GM12872 (cell line): ENCODE measurements around the gene ANXA9.

Source experiments
- TF ChIP-seq, protein P1 (sequence below): IDR thresholded peaks from 3 replicates; pipeline ENCODE4 v1.5.1; 2011; ENCODE audit warnings: low read depth, mild to moderate bottlenecking, low read length, moderate library complexity; ENCODE audit not compliant: insufficient read depth

Gene ANXA9

DNA sequence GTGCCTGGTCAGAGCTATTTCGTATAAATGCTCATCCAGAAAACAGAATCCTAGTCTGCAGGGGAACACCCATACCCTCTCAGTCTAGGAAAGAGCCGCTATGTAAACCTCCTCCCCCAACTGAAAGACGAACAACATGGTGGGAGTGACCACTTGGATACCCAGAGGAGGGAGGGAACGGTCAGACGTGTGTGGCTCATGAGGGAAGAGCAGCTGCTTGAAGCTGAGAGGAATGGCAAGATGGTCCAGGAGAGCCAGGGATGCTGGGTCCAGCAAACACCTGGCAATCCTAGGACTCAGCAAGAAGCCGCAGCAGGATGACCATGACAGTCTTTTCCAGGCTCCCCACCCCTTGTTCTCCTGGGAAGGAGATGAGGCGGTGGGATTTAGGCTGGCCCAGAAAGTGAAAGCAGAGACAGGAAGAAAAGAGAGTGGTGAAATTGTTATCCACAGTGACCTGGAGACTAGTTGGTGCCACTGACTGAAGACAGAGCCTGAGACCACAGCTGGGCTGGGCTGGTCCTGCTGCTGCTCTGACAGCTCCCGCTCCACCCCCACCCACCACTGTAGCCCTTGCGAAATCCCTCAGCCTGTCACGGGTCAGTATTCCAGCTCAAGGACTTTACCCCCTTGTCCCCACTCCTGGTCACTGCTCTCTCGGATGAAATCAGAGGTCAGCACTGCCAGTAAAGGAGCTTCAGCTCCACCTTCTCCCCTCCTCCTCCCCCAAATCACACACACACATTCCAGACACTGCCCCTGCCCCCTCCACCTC is 11.1 kb upstream of the ANXA9 start:
- TF ChIP-seq, protein P1, sequence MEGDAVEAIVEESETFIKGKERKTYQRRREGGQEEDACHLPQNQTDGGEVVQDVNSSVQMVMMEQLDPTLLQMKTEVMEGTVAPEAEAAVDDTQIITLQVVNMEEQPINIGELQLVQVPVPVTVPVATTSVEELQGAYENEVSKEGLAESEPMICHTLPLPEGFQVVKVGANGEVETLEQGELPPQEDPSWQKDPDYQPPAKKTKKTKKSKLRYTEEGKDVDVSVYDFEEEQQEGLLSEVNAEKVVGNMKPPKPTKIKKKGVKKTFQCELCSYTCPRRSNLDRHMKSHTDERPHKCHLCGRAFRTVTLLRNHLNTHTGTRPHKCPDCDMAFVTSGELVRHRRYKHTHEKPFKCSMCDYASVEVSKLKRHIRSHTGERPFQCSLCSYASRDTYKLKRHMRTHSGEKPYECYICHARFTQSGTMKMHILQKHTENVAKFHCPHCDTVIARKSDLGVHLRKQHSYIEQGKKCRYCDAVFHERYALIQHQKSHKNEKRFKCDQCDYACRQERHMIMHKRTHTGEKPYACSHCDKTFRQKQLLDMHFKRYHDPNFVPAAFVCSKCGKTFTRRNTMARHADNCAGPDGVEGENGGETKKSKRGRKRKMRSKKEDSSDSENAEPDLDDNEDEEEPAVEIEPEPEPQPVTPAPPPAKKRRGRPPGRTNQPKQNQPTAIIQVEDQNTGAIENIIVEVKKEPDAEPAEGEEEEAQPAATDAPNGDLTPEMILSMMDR: no peak

DNA sequence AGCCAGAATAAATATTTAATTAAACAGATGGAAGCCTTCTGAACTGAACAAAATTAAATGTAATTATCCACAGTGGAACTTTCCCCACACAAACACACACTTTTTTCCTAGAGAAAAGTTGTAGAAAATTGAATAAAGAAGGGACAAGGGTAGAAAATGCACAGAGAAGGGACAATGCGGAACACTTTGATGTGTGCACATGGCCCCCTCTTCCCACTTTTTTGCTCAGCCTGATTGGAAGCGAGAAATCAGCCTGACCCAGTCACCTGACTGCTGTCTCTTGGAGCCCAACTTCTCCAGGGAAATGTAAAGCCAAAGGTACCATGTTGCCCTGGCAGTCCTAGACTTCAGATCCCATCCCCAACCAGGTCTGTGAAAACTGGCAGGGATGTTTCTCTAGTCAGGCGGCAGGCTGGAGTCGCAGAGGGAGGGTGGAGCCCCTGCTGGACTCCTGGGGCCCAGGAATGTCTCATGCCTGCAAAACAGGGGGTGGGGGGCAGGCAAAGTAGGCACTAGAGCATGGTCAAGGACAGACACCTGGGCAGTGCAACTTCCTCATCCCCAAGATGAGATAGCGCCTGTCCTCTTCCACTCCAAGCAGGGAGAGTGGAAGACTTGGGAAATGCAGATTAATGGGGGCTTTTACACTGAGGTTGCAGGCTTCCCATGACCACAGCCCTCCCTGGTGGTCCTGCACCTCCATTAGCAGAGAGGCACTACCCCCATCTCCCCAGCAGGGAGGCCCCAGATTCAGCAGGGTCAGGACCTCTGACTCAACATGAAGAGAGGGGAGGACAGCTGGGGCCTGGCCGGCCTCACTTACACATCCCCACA is 10.3 kb upstream of the ANXA9 start:
- TF ChIP-seq, protein P1: peak; percentile 37; the same call in 1 of the 3 replicates

DNA sequence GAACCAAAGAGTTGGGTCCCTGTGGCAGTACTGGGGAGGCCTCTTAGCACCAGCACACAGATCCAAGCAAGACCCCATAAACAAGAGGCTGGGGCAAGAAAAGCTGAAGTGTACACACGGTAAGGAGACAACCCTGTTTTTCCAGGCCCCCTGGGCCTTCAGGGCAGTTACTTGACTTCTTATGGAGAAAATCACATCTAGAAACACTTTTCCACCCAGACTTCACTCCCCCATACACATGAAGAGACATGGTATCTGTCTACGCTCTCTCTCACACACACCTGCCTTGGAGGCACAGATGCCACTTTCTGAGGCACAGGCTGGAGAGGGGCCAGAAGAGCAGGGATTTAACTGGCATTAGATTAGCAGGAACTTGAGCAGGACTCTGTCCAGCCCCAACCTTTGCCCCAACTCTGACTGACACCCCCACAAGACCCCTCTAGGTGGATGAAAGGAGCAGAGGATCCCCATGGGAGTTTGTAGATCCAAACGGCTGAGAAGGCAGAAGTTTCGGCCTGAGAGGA is 9.6 kb upstream of the ANXA9 start:
- TF ChIP-seq, protein P1: no peak

DNA sequence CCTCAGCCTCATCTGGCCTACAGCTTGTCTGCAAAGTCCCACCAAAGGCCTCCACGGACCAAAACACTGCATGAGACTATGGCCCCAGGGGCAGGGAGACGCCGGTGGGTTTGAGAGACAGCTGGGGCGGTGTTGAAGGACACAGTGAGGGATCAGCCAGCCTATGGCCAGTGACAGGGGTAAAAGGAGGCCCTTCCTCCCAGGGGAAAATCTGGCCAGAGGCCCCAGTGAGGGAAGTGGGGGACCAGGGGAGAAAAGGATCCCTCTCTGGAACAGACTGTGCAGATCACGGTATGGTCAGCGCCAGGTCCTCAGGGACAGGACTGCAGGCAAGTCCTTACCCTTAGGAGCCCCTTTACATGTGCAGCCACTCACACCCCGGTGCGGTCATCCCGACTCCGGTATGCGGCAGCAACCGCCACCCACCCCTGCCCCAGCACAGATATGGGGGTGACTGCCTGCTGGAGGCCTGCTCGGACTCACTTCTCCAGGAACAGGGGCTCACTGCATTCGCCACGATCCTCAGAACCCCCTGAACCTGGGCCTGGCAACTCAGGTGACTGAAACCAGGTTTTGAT is 8.7 kb upstream of the ANXA9 start:
- TF ChIP-seq, protein P1: no peak

DNA sequence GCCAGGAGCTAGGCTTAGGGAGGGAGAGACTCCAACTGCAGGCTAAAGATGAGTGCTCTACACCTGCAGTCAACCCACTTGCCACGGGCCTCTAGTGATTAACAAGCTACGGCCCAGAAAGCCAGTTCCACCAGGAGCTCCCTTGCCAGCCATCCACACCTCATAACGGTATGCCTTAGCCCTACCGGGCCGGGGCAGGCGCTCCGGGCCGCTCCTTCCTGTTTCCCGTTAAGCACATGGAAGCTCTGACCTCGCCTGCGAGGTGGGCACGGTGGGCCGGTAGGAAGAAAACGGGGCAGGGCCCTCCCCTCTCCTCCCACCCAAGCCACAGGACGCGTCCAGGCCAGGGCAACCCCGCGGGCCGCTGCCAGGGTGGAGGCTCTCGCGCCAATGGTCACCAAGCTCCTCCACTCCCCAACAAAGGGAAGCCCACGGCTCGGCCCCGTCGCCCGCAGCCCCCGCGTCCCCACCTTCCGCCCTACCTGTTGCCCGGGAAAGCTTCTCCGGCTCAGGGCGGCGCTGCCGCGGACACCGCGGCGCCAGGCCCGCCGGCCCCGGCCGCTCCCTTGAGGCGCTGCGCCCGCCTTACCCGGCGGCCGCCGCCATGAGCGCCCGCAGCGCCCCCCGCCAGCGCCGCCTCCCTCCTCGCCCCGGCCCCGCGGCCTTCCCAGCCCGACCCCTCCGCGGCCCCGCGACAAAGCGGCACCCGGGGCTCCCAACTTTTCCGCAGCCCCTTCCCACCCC is 8.1 kb upstream of the ANXA9 start:
- TF ChIP-seq, protein P1: no peak

DNA sequence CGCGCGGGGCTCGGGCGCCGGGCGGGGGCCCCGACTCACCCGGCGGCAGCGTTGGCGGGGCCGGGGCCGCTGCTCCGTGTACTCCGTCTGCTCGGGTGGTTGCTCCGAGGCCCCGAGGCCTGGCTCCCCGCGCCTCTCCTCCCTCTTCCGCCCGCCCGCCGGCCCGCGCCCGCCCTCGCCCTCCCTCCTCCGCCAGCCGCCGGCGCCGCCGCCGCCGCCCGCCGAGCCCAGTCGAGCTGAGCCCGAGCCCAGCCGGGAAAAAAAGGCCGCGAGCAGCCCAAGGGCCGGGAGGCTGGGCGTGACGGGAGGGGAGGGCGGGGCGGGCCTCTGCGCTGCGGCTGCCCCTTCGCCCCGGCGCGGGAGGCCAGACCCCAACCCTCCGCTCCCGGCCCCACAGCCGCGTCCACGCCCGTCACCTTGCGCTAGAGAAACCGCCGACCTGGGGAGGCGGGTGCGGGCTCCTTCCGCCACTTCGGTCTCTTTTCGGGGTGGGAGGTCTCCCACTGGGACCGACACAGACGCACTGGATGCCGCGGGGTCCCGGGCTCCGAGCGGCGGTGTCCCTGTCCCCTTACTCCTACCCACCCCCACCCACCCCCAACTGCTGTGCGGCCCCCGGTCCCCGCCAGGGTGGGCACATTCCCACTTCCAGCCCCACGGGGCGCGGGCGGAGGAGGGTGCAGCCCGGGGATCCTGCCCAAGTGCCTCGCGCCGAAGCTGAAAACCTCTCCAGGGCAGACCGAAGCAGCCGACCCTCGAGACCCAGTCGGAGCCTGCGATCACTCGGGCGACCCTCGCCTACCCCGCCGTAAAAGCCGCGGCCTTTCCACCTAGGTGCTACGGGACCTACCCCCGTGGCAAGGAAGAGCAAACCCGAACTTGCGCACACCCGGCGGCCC is 7.3 kb upstream of the ANXA9 start, which contains the start of gene CERS2:
Gene CERS2 (minus strand): TSS at position 256 of the 899 bp plus-strand sequence. CDS start 5,745 bp downstream, outside the sequence.
- TF ChIP-seq, protein P1: no peak
